Activated CD4-positive, alpha-beta T cell treated with anti-CD3 and anti-CD28 coated beads, Interleukin-2, Interleukin-4, amounts not matched to agents 100 ng/mL and 50 ng/mL, durations not matched to agents 16 hours and 8 hours (primary cell): ENCODE data around the gene G2E3.

Experiments used
- DNase-seq: peaks from one replicate; pipeline ENCODE4 v3.0.0-alpha.2; 2020; ENCODE audit warnings: low spot score

The G2E3 gene

DNA sequence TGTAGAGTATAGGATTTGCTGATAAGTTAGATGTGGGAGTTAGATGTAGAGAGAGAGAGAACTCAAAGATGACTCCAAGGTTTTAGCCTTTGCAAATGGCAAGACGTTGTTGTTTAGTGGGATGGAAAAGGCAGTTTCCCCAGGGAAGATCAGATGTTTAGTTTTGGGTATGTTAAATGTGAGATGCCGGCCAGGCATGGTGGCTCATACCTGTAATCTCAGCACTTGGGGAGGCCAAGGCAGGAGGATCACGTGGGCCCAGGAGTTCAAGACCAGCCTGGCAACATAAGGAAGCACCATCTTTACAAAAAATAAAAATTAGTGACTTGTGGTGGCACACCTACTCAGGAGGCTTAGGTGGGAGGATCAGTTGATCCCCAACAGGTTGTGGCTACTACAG lies 96.7 kb downstream of the G2E3 start:
- DNase-seq: no peak

DNA sequence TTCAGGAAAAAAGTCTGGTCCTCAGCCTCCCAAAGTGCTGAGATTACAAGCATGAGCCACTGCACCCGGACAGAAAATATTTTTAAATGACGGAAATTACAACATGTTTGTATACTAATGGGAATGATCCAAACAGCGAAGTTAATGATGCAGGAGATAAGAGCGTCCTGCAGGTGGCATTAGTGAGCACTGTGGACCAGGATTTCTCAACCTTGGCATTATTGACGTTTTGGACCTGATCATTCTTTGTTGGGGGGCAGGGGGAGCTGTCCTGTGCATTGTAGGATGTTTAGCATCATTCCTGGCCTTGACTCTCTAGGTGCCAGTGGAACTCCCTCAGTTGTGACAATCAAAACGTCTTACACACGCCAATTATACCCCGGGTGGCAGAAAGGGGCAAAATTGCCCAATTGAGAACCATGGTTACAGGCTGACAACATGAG lies 97.3 kb downstream of the G2E3 start:
- DNase-seq: peak; percentile 17

DNA sequence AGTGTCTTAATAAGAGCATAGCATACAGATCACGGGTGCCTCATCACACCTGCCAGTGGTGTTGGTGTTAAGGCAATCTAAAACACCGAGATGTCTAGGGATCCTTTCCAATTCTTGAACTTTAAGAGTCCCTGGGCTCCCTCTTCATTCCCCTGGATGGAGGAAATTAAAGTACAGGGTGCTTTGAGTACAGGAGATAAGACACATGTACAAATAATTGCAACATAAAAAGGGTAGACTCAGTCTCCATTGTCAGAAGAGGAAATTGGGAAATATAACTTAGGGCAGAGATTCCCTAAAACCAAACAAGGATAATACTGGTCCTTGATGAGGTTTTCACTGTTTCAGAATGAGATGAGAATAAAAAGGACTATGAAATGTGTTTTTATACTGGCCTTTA lies 98.1 kb downstream of the G2E3 start:
- no peak for DNase-seq

DNA sequence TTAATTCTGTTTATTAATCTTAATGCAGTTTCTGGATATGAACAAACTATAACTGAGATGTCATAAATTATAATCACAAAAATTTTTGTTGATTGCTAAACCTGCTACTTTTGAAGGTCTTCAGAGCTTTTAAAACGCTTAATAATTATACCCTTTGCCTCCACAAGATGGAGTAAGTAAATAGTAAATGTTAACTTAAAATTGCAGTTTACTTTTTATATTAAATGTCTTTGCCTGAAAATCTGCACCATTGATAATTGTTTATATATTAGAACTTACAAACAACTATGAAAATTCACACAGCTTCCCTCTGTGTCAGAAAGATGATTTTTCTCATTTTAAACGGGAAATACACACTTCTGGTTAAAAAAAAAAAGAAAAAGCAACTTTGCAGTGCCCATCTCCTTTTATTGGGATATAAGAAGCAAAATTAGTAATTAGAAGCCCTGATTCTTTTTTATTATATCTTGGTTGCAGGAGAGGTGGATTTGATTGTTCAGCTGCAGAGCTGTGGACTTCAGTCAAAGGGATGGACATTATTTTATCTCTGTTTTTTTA lies 98.7 kb downstream of the G2E3 start:
- DNase-seq: no peak

DNA sequence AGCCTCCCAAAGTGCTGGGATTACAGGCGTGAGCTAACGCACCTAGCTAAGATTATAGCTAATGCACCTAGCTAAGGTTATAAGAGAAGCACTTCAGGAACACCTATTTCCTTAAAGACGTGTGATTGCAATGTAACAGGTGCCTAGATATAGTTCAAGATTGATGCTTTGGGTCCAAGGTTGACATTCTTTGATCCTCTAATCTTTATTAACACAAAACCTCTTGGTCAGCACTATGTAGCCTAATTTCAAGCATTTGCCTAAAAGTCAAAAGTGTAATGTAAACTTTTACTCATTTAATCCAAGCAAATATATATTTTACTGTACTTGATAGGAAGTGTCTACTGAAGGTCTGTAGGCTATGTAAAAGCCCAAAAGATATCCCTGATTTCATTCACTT lies 99.7 kb downstream of the G2E3 start:
- DNase-seq: no peak

DNA sequence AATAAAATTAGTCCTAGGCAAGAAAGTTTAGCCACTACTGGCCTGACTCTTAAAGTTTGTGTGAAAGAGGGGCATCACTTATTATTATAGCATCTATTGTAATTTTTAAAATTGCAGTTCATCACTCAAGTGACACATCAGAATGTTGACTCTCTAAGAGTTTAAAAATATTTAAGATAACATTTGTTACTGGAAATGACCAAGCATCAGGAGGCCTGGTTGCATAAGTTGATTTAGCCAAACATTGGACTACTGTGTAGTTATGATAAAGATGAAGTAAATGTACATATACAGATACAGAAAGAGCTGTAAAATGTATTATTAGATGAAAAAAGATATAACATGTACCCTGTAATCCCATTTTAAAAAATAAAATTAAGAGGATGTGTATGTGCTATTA lies 110.6 kb downstream of the G2E3 start:
- no peak for DNase-seq
